Measurements from ENCODE around the gene SGCD.

SGCD gene

GRCh38 chr5:156531199-156531598 lies 204.2 kb downstream of the SGCD start:
- TF ChIP-seq, protein P1, sequence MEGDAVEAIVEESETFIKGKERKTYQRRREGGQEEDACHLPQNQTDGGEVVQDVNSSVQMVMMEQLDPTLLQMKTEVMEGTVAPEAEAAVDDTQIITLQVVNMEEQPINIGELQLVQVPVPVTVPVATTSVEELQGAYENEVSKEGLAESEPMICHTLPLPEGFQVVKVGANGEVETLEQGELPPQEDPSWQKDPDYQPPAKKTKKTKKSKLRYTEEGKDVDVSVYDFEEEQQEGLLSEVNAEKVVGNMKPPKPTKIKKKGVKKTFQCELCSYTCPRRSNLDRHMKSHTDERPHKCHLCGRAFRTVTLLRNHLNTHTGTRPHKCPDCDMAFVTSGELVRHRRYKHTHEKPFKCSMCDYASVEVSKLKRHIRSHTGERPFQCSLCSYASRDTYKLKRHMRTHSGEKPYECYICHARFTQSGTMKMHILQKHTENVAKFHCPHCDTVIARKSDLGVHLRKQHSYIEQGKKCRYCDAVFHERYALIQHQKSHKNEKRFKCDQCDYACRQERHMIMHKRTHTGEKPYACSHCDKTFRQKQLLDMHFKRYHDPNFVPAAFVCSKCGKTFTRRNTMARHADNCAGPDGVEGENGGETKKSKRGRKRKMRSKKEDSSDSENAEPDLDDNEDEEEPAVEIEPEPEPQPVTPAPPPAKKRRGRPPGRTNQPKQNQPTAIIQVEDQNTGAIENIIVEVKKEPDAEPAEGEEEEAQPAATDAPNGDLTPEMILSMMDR (conservative IDR thresholded peaks at IDR 0.05; ENCODE audit: low read depth), result no peak
- no peak overlapping the region for H3K27ac ChIP-seq
- DNase-seq (ENCODE audit: low spot score), result no peak
- CTCF ChIA-PET, result no interaction called here
- POLR2A ChIA-PET (ENCODE audit: low non-redundant PET), result no interaction called here

GRCh38 chr5:156532921-156533320 lies 206.0 kb downstream of the SGCD start:
- ChIA-PET CTCF (no interaction called here), POLR2A (ENCODE audit: low non-redundant PET) (no interaction called here)
- no peak overlapping the region for H3K27ac ChIP-seq
- DNase-seq (ENCODE audit: low spot score), result no peak
- TF ChIP-seq, protein P1 (conservative IDR thresholded peaks at IDR 0.05; ENCODE audit: low read depth), result no peak

DNA sequence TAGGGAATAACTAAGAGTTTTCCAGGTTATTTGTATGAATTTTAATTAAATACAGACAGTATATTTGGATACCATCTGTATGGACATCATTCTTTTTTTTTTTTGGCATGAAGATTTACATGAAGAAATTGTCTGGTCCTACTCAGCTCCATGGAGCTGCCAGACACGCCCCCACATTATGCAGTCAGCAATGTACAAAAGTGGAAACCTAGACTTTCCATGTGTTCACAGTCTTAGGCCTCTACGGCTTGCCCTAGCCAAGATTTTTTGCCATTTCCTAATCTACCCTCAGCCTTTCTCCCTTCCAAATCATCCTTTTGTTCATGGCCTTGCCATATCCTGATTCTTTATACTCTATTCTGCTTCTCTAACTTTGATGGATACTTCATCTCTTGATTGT lies 207.1 kb downstream of the SGCD start:
- DNase-seq (ENCODE audit: low spot score), result no peak
- ChIA-PET CTCF (no interaction called here), POLR2A (ENCODE audit: low non-redundant PET) (no interaction called here)
- TF ChIP-seq, protein P1 (conservative IDR thresholded peaks at IDR 0.05; ENCODE audit: low read depth), result no peak
- H3K27ac ChIP-seq, result no peak overlapping the region

DNA sequence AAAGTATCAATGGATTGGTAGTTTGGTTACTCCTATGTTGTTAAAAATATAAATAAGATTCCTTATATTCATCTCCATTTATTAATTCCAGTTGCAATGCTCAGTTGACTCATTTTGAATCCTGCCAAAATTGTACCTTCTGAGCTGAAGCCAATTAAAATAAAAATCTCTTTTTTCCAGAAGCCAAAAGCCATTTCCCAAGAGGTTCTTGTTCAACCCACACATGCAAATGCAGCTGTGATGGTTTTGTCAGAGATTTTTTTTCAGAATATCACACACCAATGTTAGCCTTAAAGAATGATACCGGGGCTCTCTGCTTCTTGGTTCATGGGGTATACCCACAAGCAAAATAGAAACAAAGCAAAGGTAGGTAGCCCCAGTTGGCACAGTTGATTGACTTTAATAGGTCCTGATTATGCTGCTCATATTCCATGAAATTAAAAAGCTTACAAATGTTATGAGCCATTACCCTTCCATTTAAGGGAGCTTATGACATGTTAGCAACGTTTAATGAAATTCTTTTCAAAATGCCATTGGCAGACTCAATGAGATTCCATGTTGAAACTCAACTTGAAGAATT lies 208.0 kb downstream of the SGCD start:
- ChIA-PET CTCF (no interaction called here), POLR2A (ENCODE audit: low non-redundant PET) (no interaction called here)
- H3K27ac ChIP-seq, result no peak overlapping the region
- DNase-seq (ENCODE audit: low spot score), result no peak
- TF ChIP-seq, protein P1 (conservative IDR thresholded peaks at IDR 0.05; ENCODE audit: low read depth), result no peak

GRCh38 chr5:156540491-156540890 lies 213.5 kb downstream of the SGCD start:
- ChIA-PET POLR2A (ENCODE audit: low non-redundant PET) (no interaction called here), CTCF (no interaction called here)
- TF ChIP-seq, protein P1 (conservative IDR thresholded peaks at IDR 0.05; ENCODE audit: low read depth), result no peak

GRCh38 chr5:156541582-156541981 lies 214.6 kb downstream of the SGCD start:
- ChIA-PET POLR2A (ENCODE audit: low non-redundant PET) (no interaction called here), CTCF (no interaction called here)
- H3K27ac ChIP-seq, result no peak overlapping the region
- DNase-seq (ENCODE audit: low spot score), result no peak
- TF ChIP-seq, protein P1 (conservative IDR thresholded peaks at IDR 0.05; ENCODE audit: low read depth), result no peak

More at GRCh38 chr5:156540491-156540890, 213.5 kb downstream of the SGCD start:
- no peak for DNase-seq (ENCODE audit: low spot score)
- no peak overlapping the region for H3K27ac ChIP-seq

Data from RWPE1 (cell line).